ENCODE measurements around the gene ZNF358. TPM values are rescaled to one million over a fixed set of nuclear protein-coding genes. Genes with fewer than 3 reads are reported as not detected.

ZNF358 gene
- total and polyA plus RNA-seq, 2 of the 13 experiments (the other 11 are each of a cell fraction or from before 2014, with no cell fraction given): 9.1 to 37.0 TPM

GRCh38 chr19:7515645-7516151 is at the start of gene ZNF358 (continued):
- TF ChIP-seq UBTF (CRISPR knock-in tag; IDR thresholded peaks at IDR 0.05): peak; percentile 41; the same call in 1 of the 2 replicates
- TF ChIP-seq CHD2 (IDR thresholded peaks at IDR 0.05; ENCODE audit: low read depth, low read length): no peak
- no peak for TF ChIP-seq USF2 (IDR thresholded peaks at IDR 0.05; ENCODE audit: low read depth, low read length)
- no peak for TF ChIP-seq USF2 (CRISPR knock-in tag; IDR thresholded peaks at IDR 0.05; ENCODE audit: borderline replicate concordance)
- TF ChIP-seq DZIP1 (CRISPR knock-in tag; IDR thresholded peaks at IDR 0.05): no peak
- TF ChIP-seq ZNF619 (CRISPR knock-in tag; IDR thresholded peaks at IDR 0.05): no peak
- 0 out of 2 replicates have a peak, but pooled peaks have one; percentile 35 for TF ChIP-seq KMT2B (CRISPR knock-in tag; IDR thresholded peaks at IDR 0.05)
- TF ChIP-seq ZNF549 (CRISPR knock-in tag; IDR thresholded peaks at IDR 0.05): no peak
- TF ChIP-seq SMC3 (IDR thresholded peaks at IDR 0.05; ENCODE audit: low read length): no peak
- TF ChIP-seq ZNF83 (CRISPR knock-in tag; IDR thresholded peaks at IDR 0.05; ENCODE audit: borderline replicate concordance): no peak
- 0 out of 2 replicates have a peak, but pooled peaks have one; percentile 13 for TF ChIP-seq FOXK2 (IDR thresholded peaks at IDR 0.05)
- no peak for TF ChIP-seq ZNF510 (CRISPR knock-in tag; IDR thresholded peaks at IDR 0.05; ENCODE audit: low read depth)
- TF ChIP-seq TOE1 (CRISPR knock-in tag; IDR thresholded peaks at IDR 0.05): no peak
- no peak for TF ChIP-seq PAWR (CRISPR knock-in tag; IDR thresholded peaks at IDR 0.05; ENCODE audit: borderline replicate concordance)
- no peak for TF ChIP-seq MEIS1 (CRISPR knock-in tag; IDR thresholded peaks at IDR 0.05; ENCODE audit: borderline replicate concordance)
- 0 out of 2 replicates have a peak, but pooled peaks have one; percentile 33 for TF ChIP-seq SP4 (CRISPR knock-in tag; IDR thresholded peaks at IDR 0.05)
- TF ChIP-seq TEAD2 (CRISPR knock-in tag; IDR thresholded peaks at IDR 0.05): no peak
- TF ChIP-seq SYNCRIP (IDR thresholded peaks at IDR 0.05; ENCODE audit: insufficient read depth, low read depth, low read length): no peak
- TF ChIP-seq ZNF496 (CRISPR knock-in tag; IDR thresholded peaks at IDR 0.05; ENCODE audit: insufficient replicate concordance): no peak
- TF ChIP-seq SMAD3 (CRISPR knock-in tag; IDR thresholded peaks at IDR 0.05): no peak
- no peak for TF ChIP-seq TARDBP (CRISPR knock-in tag; IDR thresholded peaks at IDR 0.05)
- TF ChIP-seq ZNF598 (CRISPR knock-in tag; IDR thresholded peaks at IDR 0.05; ENCODE audit: borderline replicate concordance): no peak
- TF ChIP-seq KDM1A (CRISPR knock-in tag; IDR thresholded peaks at IDR 0.05): no peak
- TF ChIP-seq ASH2L (IDR thresholded peaks at IDR 0.05; ENCODE audit: insufficient read length, low read depth, low read length): no peak

All from HepG2 (cell line).